CD4-positive, alpha-beta T cell (primary cell): ENCODE measurements around the gene ABHD4. TPM values are rescaled to one million over a fixed set of nuclear protein-coding genes. Genes with fewer than 3 reads are reported as not detected.
A peak's percentile ranks its signal among the peaks of the same experiment; 100 is the strongest.
"Not testable (repeated sequence)": the region's sequence is repeated elsewhere in the genome, so short reads cannot be mapped to it uniquely, and the experiment has no call there.

Experiments used
- ATAC-seq: fragments of 200-7000 bp; cut with Tn5 transposase; one replicate; pipeline ENCODE4 v1.10.0; 2022; ENCODE audit warnings: mild to moderate bottlenecking; ENCODE audit not compliant: poor library complexity
- CTCF ChIA-PET: fragments of 350-600 bp; sonication (Branson Sonifier 250); formaldehyde crosslinking; loops from one replicate; lab custom pipeline; 2021; ENCODE audit warnings: antibody characterized with exemption, inconsistent platforms; lab: Charles Lee
- POLR2A ChIA-PET: fragments of 350-600 bp; sonication (Branson Sonifier 250); formaldehyde crosslinking; loops from one replicate; lab custom pipeline; 2021; ENCODE audit warnings: antibody characterized with exemption, inconsistent platforms; lab: Charles Lee
- DNase-seq, 14 experiments: peaks; one replicate each; pipeline ENCODE4 v3.0.0-alpha.2; 2013 to 2020; ENCODE audit warnings: mixed read lengths in 2 of 14
- H3K27ac ChIP-seq, 2 donors: one replicate each; pipeline versions ENCODE4 v1.5.1 to v1.7.0; 2013; ENCODE audit warnings: low read length in 2 of 2, low read depth in 1 of 2, mild to moderate bottlenecking in 1 of 2
- H3K27me3 ChIP-seq, 2 experiments: 1 replicate in 1 of 2; 2 replicates in 1 of 2; pipeline versions ENCODE4 v1.6.1 to v1.7.0; 2013; ENCODE audit warnings: low read length in 2 of 2, control low read depth in 1 of 2, mild to moderate bottlenecking in 1 of 2, moderate library complexity in 1 of 2; ENCODE audit not compliant: insufficient read depth in 2 of 2, control insufficient read depth in 1 of 2
- H3K36me3 ChIP-seq: one replicate; pipeline ENCODE4 v1.6.1; 2013; ENCODE audit warnings: low read length, control low read depth; ENCODE audit not compliant: insufficient read depth
- H3K4me1 ChIP-seq: one replicate; pipeline ENCODE4 v1.6.1; 2013; ENCODE audit warnings: low read length, control low read depth; ENCODE audit not compliant: insufficient read depth
- H3K4me3 ChIP-seq: one replicate; pipeline ENCODE4 v1.5.1; 2013; ENCODE audit warnings: mild to moderate bottlenecking, low read length, moderate library complexity
- H3K9me3 ChIP-seq, 2 experiments: 1 replicate in 1 of 2; 2 replicates in 1 of 2; pipeline versions ENCODE4 v1.6.1 to v1.7.0; 2013; ENCODE audit warnings: low read length in 2 of 2, mild to moderate bottlenecking in 2 of 2, control low read depth in 1 of 2, moderate library complexity in 1 of 2; ENCODE audit not compliant: control insufficient read depth in 1 of 2, insufficient read depth in 1 of 2
- H3K27ac Mint-ChIP-seq: one replicate; pipeline ENCODE4 v1.8.0; 2020; ENCODE audit warnings: mixed read lengths
- H3K27me3 Mint-ChIP-seq: one replicate; pipeline ENCODE4 v1.8.0; 2021; ENCODE audit warnings: mixed read lengths
- H3K36me3 Mint-ChIP-seq: one replicate; pipeline ENCODE4 v1.8.0; 2021; ENCODE audit warnings: low read depth, mixed read lengths
- H3K4me1 Mint-ChIP-seq: one replicate; pipeline ENCODE4 v1.8.0; 2021; ENCODE audit warnings: low read depth, mixed read lengths
- H3K4me3 Mint-ChIP-seq: one replicate; pipeline ENCODE4 v1.8.0; 2020; ENCODE audit warnings: mild to moderate bottlenecking, mixed read lengths
- H3K9me3 Mint-ChIP-seq: one replicate; pipeline ENCODE4 v1.8.0; 2020; ENCODE audit warnings: mixed read lengths
- intact Hi-C, 2 experiments: fragments of 100-400 bp; cut with DNase I in 1 of 2; cut with micrococcal nuclease in 1 of 2; formaldehyde crosslinking; loops; one replicate each; pipeline versions ENCODE4 v1.15.1 to v1.9.0; 2023 to 2025; cut with DNase I, micrococcal nuclease
- total RNA-seq, 174 experiments: library from RNA in 2 of 174; stranded (reverse) in 2 of 174; gene quantifications; one replicate each; pipeline ENCODE4 v1.2.3 and lab custom pipeline; 2021 to 2026
- TF ChIP-seq, protein P1 (sequence below): fragments of 200-600 bp; IDR thresholded peaks from one replicate; pipeline ENCODE4 v1.8.0; 2022; ENCODE audit warnings: antibody characterized with exemption, mild to moderate bottlenecking

The ABHD4 gene
- total RNA-seq, 2 experiments from 2014 or later = 7.1 to 8.9 TPM

GRCh38 chr14:22563987-22564386 is 34.1 kb upstream of the ABHD4 start:
- Mint-ChIP-seq H3K27ac (peak overlapping the region; percentile 97), H3K9me3 (no peaks in the 10 kb centered on the region), H3K4me3 (peak overlapping the region; percentile 74), H3K36me3 (peaks cover 25% of the 10 kb centered on the region), H3K4me1 (peaks cover 94% of the 10 kb centered on the region), H3K27me3 (no peaks in the 10 kb centered on the region)
- H3K4me1 ChIP-seq = peaks cover 89% of the 10 kb centered on the region
- intact Hi-C loops = loop anchor here in 1 of 2 experiments (10.0 kb wide), 1 partner anchor 249 kb away; no protein-coding TSS in a partner anchor
- no peaks in the 10 kb centered on the region for H3K27me3 ChIP-seq
- H3K9me3 ChIP-seq = no peaks in the 10 kb centered on the region
- TF ChIP-seq, protein P1, sequence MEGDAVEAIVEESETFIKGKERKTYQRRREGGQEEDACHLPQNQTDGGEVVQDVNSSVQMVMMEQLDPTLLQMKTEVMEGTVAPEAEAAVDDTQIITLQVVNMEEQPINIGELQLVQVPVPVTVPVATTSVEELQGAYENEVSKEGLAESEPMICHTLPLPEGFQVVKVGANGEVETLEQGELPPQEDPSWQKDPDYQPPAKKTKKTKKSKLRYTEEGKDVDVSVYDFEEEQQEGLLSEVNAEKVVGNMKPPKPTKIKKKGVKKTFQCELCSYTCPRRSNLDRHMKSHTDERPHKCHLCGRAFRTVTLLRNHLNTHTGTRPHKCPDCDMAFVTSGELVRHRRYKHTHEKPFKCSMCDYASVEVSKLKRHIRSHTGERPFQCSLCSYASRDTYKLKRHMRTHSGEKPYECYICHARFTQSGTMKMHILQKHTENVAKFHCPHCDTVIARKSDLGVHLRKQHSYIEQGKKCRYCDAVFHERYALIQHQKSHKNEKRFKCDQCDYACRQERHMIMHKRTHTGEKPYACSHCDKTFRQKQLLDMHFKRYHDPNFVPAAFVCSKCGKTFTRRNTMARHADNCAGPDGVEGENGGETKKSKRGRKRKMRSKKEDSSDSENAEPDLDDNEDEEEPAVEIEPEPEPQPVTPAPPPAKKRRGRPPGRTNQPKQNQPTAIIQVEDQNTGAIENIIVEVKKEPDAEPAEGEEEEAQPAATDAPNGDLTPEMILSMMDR = no peak
- ChIA-PET POLR2A (interaction anchor here (0.7 to 10.8 kb wide), 12 partner anchors 11 to 712 kb away, joined by 3 to 137 read pairs (median 4); partner anchors contain the start of genes ACIN1, C14orf119 and DAD1), CTCF (no interaction called here)
- ATAC-seq (no peak), DNase-seq (peak in 2 of 14 experiments; percentile 41 to 50)
- H3K27ac ChIP-seq = peak overlapping the region; percentile 79 to 92
- no peak overlapping the region for H3K4me3 ChIP-seq
- H3K36me3 ChIP-seq = peaks cover 14% of the 10 kb centered on the region

DNA sequence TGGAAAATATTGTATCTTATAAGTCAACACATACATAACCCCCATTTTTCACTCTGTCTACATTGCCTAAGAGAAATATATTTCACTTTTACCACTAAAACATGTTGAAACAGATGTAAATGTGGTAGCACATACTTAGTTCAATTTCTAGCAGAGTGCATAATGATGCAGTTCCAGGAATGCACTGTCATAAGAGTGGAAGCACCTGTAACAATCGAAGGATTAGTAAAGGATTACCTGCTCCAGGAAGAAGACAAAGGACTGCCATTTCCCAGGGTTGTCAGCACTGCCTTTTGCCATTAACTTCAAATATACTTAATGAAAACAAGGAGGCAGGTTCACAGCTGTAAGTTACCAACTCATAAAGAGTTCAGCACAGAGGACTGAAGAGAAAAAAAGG is 33.6 kb upstream of the ABHD4 start:
- intact Hi-C loops = loop anchor here in 1 of 2 experiments (10.0 kb wide), 1 partner anchor 250 kb away; no protein-coding TSS in a partner anchor
- peaks cover 89% of the 10 kb centered on the region for H3K4me1 ChIP-seq
- Mint-ChIP-seq H3K36me3 (peaks cover 25% of the 10 kb centered on the region), H3K27me3 (no peaks in the 10 kb centered on the region), H3K4me1 (peaks cover 94% of the 10 kb centered on the region), H3K4me3 (peak overlapping the region; percentile 74), H3K9me3 (no peaks in the 10 kb centered on the region), H3K27ac (peak overlapping the region; percentile 97)
- POLR2A ChIA-PET = interaction anchor here (0.8 to 10.8 kb wide), 10 partner anchors 11 to 530 kb away, joined by 3 to 137 read pairs (median 4); partner anchors contain the start of genes ACIN1, C14orf119 and DAD1
- H3K27ac ChIP-seq = peak overlapping the region; percentile 79 to 92
- DNase-seq (no peak), ATAC-seq (no peak)
- TF ChIP-seq, protein P1 = no peak
- CTCF ChIA-PET = interaction anchor here (10.2 kb wide), 1 partner anchor 9 kb away, joined by 211 read pairs; no protein-coding TSS in a partner anchor
- no peaks in the 10 kb centered on the region for H3K9me3 ChIP-seq
- H3K4me3 ChIP-seq = no peak overlapping the region
- H3K36me3 ChIP-seq = peaks cover 14% of the 10 kb centered on the region
- no peaks in the 10 kb centered on the region for H3K27me3 ChIP-seq

DNA sequence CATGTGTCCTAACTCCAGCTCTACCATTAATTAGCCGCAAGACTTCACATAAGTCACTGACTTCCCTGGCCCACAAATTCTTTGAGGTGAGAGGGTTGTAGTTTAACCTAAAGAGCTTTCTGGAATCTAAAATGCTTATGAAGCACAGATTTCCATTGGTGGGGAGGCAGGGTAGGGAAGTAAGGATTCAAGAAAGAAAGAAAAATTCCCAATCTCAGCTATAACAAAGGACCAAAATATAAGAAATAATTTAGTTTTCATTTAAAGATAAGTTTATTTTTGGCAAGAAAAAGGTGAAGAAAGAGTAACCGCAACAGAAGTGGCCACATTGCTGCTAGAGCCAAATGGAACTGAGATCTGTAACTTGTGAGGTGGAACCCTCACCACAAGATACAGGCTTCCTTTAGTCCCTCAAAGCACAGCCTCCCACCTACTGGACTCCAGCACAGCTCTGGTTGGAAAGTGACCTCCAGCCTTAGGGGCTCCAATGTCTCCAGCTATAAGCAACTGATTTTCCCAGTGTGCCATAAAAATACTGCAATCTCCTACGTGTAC is 32.6 kb upstream of the ABHD4 start:
- no peaks in the 10 kb centered on the region for H3K9me3 Mint-ChIP-seq
- DNase-seq (peak in 3 of 14 experiments; percentile 21 to 54 (median 36)), ATAC-seq (no peak)
- Histone ChIP-seq H3K9me3 (no peaks in the 10 kb centered on the region), H3K27ac (peak overlapping the region; percentile 79 to 92), H3K36me3 (peaks cover 14% of the 10 kb centered on the region), H3K27me3 (no peaks in the 10 kb centered on the region), H3K4me1 (peaks cover 84% of the 10 kb centered on the region), H3K4me3 (no peak overlapping the region)
- TF ChIP-seq, protein P1 = no peak
- ChIA-PET CTCF (interaction anchor here (1.0 to 10.2 kb wide), 2 partner anchors 10 to 652 kb away, joined by 3 to 211 read pairs; no protein-coding TSS in a partner anchor), POLR2A (interaction anchor here (0.6 to 10.8 kb wide), 16 partner anchors 12 to 713 kb away, joined by 3 to 137 read pairs (median 3); partner anchors contain the start of gene DAD1)
- H3K4me1 Mint-ChIP-seq = peaks cover 95% of the 10 kb centered on the region
- intact Hi-C loops = loop anchor here in 1 of 2 experiments (10.0 kb wide), 1 partner anchor 251 kb away; no protein-coding TSS in a partner anchor
- H3K27me3 Mint-ChIP-seq = no peaks in the 10 kb centered on the region
- peak overlapping the region; percentile 97 for H3K27ac Mint-ChIP-seq
- H3K36me3 Mint-ChIP-seq = peaks cover 30% of the 10 kb centered on the region
- H3K4me3 Mint-ChIP-seq = peak overlapping the region; percentile 74

DNA sequence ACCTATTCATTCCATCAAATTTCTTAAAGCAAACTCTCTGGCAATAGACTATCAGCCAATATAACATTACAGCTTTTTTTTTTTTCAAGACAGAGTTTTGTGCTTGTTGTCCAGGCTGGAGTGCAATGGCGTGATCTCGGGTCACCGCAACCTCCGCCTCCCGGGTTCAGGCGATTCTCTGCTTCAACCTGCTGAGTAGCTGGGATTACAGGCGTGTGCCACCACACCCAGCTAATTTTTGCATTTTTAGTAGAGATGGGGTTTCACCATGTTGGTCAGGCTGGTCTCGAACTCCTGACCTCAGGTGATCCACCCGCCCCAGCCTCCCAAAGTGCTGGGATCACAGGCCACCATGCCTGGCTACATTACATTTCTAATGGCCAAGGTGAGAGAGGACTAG is 31.8 kb upstream of the ABHD4 start:
- H3K27me3 Mint-ChIP-seq, H3K27me3 ChIP-seq, H3K9me3 ChIP-seq, H3K9me3 Mint-ChIP-seq, ATAC-seq: not testable (repeated sequence)
- H3K27ac ChIP-seq = peak overlapping the region; percentile 79 to 92
- peak in 1 of 14 experiments; percentile 29 for DNase-seq
- Mint-ChIP-seq H3K36me3 (peaks cover 34% of the 10 kb centered on the region), H3K4me1 (peaks cover 92% of the 10 kb centered on the region), H3K27ac (peak overlapping the region; percentile 97), H3K4me3 (peak overlapping the region; percentile 74)
- intact Hi-C loops = loop anchor here in 1 of 2 experiments (10.0 kb wide), 1 partner anchor 251 kb away; no protein-coding TSS in a partner anchor
- ChIA-PET POLR2A (interaction anchor here (0.6 to 9.3 kb wide), 17 partner anchors 8 to 714 kb away, joined by 3 to 104 read pairs (median 3); partner anchors contain the start of gene DAD1), CTCF (interaction anchor here (0.5 to 10.2 kb wide), 5 partner anchors 11 to 702 kb away, joined by 3 to 211 read pairs (median 3); no protein-coding TSS in a partner anchor)
- H3K36me3 ChIP-seq = peaks cover 19% of the 10 kb centered on the region
- peaks cover 83% of the 10 kb centered on the region for H3K4me1 ChIP-seq
- peak overlapping the region; percentile 3 for H3K4me3 ChIP-seq
